Renal cortex interstitium (tissue), 11 donors: Measurements from ENCODE around the gene CD81. TPM values are rescaled to one million over a fixed set of nuclear protein-coding genes. Genes with fewer than 3 reads are reported as not detected.

Experiments used
- DNase-seq, 11 donors: peaks; one replicate each; pipeline ENCODE4 v3.0.0-alpha.2; 2013; ENCODE audit warnings: low read depth in 9 of 11, low spot score in 4 of 11; ENCODE audit errors: extremely low read depth in 1 of 11
- polyA plus RNA-seq, 3 donors: library from polyadenylated mRNA; unstranded; fragments of 120-200 nt; gene quantifications; one replicate each; pipeline ENCODE4 v1.2.1, GENCODE V29; 2013; ENCODE audit not compliant: insufficient read length in 3 of 3

The CD81 gene
- polyA plus RNA-seq, 3 donors: 528 to 587 (median 583) TPM

- DNase-seq: no peak
These were observed 59.5 kb downstream of the CD81 start for GRCh38 chr11:2436521-2437031.

- DNase-seq: no peak
These were observed 60.4 kb downstream of the CD81 start for GRCh38 chr11:2437516-2437915.

GRCh38 chr11:2439820-2440219 is 62.7 kb downstream of the CD81 start:
- no peak for DNase-seq

- DNase-seq: no peak
These were observed 63.5 kb downstream of the CD81 start for GRCh38 chr11:2440646-2441045.

GRCh38 chr11:2441171-2441570 is 64.1 kb downstream of the CD81 start:
- no peak for DNase-seq

GRCh38 chr11:2442589-2442988 is 65.5 kb downstream of the CD81 start:
- no peak for DNase-seq

GRCh38 chr11:2443406-2443805 is 66.3 kb downstream of the CD81 start:
- no peak for DNase-seq

- DNase-seq: no peak
These were observed 67.0 kb downstream of the CD81 start, which contains the start of gene TRPM5 for GRCh38 chr11:2443881-2444820. Gene TRPM5, minus strand, starts transcription at chr11:2444514. Its CDS starts 21,478 bp downstream, at chr11:2423036.

- DNase-seq: no peak
These were observed 68.0 kb downstream of the CD81 start, which contains the start of gene KCNQ1 for GRCh38 chr11:2444821-2445745. Gene KCNQ1, plus strand, starts transcription at chr11:2445008. Its CDS starts 91 bp downstream, at chr11:2445099.

- no peak for DNase-seq
These were observed 68.8 kb downstream of the CD81 start for GRCh38 chr11:2445746-2446551.

- DNase-seq: no peak
These were observed 69.6 kb downstream of the CD81 start for GRCh38 chr11:2446590-2447252.

Other genes starting within 250 kb of the CD81 start
- 1,000 to 10,000 TPM in 1 of 3 donors, 100 to 1,000 TPM in 2; 714 to 1,039 (median 964) TPM for gene IGF2, start 237.9 kb upstream of the CD81 start, polyA plus RNA-seq
- not detected for gene INS, start 216.1 kb upstream of the CD81 start, polyA plus RNA-seq
- 1 to 10 TPM in 2 of 3 donors, under 1 TPM in 1; 0.73 to 1.7 (median 1.4) TPM for gene TH, start 205.5 kb upstream of the CD81 start, polyA plus RNA-seq
- 1 to 10 TPM; 1.5 to 3.8 (median 2.5) TPM for gene ASCL2, start 106.7 kb upstream of the CD81 start, polyA plus RNA-seq
- gene C11orf21, start 75.4 kb upstream of the CD81 start, polyA plus RNA-seq: 1 to 10 TPM in 1 of 3 donors, under 1 TPM in 2; 0.67 to 1.1 (median 0.82) TPM
- gene TSPAN32, start 75.3 kb upstream of the CD81 start, polyA plus RNA-seq: 1 to 10 TPM; 1.6 to 2.7 (median 2.6) TPM
- gene TSSC4, start 23.4 kb downstream of the CD81 start, polyA plus RNA-seq: 10 to 100 TPM; 30.8 to 45.5 (median 44.8) TPM
- gene TRPM5, start 67.2 kb downstream of the CD81 start, polyA plus RNA-seq: 1 to 10 TPM; 2.7 to 4.5 (median 3.5) TPM
- 10 to 100 TPM in 2 of 3 donors, 1 to 10 TPM in 1; 9.2 to 13.2 (median 10.6) TPM for gene KCNQ1, start 67.7 kb downstream of the CD81 start, polyA plus RNA-seq